CD4-positive, alpha-beta T cell treated with Interferon alpha-2 for 1 hour (primary cell): ENCODE data around the gene CYB5D1.
"Not testable (repeated sequence)": the region's sequence is repeated elsewhere in the genome, so short reads cannot be mapped to it uniquely, and the experiment has no call there.

Experiments used
- DNase-seq, 2 donors: peaks; one replicate each; pipeline ENCODE4 v3.0.0-alpha.2; 2020 to 2022

CYB5D1 gene

GRCh38 chr17:7857713-7858521 is at the start of gene CYB5D1:
TSS of gene CYB5D1 (plus strand) at chr17:7858003. CDS start at chr17:7858135, 132 bp downstream.
- DNase-seq: peak; percentile 92 to 95

DNA sequence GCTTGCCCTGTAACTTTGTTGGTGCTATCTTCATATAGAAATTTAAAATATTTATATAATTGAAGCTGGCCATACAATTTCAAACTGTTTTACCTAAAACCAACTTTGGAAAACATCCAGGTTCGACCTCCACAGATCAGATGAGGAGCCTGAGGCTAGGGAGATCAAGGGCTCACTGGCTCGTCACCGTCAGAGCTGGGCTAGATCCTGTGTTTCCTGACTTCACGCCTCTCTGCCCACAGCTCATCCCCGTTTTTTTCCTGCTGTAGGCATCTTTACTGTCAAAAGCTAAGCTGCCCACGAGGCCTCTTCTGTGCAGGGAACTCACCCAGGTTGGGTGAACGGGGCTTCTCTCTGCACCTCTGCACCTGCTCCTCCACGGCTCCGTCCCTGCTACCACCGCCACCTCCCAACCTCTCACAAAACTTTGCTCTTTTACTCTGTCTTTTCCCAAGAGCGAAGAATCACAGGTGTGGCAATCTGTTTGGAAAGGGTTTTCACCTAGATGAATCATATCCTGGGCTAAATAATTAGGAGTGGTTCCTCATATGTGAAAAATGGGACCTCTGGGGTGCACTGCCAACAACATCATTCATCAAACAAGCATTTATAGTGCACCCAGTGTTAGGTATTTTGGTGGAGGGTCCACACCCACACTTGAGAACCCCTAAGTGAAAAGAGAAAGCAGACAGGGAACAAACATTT is 48.6 kb upstream of the CYB5D1 start:
- no peak for DNase-seq

GRCh38 chr17:7809791-7810343 is 47.9 kb upstream of the CYB5D1 start:
- DNase-seq: not testable (repeated sequence)

GRCh38 chr17:7811251-7811650 is 46.6 kb upstream of the CYB5D1 start:
- no peak for DNase-seq

- DNase-seq: no peak
These were observed 42.8 kb upstream of the CYB5D1 start for GRCh38 chr17:7814969-7815368.

DNA sequence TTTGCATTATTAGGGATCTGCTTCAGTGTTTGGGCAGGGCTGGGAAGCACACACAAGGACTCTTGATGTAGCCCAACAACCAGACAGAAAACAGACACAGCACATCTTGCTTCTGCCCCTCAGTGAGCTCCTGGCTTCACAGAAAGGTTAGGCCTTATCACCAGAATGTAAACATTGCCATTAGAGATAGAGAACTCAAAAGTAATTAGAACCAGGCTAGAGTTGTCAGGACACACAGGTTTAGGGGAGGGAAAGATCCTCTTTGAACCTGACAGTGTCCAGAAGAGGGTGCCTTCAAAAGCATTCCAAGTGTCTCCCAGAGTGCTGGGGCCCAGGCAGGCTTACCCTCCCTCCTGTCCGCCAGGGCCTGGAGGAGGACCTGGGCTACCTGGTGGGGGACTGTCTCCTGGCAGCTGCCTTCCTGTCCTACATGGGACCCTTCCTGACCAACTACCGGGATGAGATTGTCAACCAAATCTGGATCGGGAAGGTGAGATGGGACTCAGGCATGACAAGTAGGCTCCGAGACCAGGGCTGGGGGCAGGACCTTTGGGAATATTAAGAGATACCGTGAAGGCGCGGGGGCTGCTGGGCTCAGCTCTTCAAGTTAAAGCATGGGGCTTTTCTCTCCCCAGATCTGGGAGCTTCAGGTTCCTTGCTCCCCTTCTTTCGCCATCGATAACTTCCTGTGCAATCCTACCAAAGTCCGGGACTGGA is 40.7 kb upstream of the CYB5D1 start:
- no peak for DNase-seq

- no peak for DNase-seq
These were observed 40.2 kb upstream of the CYB5D1 start for GRCh38 chr17:7817643-7817964.

DNA sequence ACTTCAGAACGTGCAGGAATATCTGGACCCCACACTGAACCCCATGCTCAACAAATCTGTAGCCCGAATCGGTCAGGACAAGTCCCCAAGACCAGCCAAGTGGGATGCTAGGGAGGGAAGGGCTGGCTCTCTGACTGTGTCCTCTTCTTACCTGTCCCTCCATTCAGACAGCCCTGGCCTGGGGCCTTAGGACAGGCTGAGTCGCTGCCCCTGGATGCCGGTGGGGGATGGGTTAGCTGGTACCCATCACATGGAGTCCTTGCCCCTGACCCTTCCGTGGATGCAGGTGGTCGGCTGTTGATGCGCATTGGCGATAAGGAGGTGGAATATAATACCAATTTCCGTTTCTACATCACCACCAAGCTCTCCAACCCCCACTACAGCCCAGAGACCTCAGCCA is 39.8 kb upstream of the CYB5D1 start:
- DNase-seq: no peak

- no peak for DNase-seq
These were observed 38.8 kb upstream of the CYB5D1 start for GRCh38 chr17:7818746-7819645.

GRCh38 chr17:7820231-7820630 is 37.6 kb upstream of the CYB5D1 start:
- no peak for DNase-seq

- no peak for DNase-seq
These were observed 35.7 kb upstream of the CYB5D1 start for GRCh38 chr17:7822126-7822525.

DNA sequence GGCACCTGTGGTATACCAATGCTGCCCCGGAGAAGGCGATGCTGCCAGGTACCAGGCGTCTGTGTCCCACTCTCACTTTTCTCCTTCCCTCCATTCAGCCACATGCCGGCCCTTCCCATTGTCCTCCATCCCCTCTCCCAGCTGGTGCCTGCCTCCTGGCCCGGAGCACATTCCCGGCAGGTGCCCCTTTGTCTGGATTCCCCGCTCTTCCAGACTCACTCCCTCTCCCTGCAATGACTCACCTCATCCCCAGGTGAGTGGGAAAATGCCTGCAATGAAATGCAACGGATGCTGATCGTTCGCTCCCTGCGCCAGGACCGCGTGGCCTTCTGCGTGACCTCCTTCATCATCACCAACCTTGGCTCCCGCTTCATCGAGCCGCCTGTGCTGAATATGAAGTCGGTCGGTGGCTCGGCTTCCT is 34.2 kb upstream of the CYB5D1 start:
- no peak for DNase-seq

DNA sequence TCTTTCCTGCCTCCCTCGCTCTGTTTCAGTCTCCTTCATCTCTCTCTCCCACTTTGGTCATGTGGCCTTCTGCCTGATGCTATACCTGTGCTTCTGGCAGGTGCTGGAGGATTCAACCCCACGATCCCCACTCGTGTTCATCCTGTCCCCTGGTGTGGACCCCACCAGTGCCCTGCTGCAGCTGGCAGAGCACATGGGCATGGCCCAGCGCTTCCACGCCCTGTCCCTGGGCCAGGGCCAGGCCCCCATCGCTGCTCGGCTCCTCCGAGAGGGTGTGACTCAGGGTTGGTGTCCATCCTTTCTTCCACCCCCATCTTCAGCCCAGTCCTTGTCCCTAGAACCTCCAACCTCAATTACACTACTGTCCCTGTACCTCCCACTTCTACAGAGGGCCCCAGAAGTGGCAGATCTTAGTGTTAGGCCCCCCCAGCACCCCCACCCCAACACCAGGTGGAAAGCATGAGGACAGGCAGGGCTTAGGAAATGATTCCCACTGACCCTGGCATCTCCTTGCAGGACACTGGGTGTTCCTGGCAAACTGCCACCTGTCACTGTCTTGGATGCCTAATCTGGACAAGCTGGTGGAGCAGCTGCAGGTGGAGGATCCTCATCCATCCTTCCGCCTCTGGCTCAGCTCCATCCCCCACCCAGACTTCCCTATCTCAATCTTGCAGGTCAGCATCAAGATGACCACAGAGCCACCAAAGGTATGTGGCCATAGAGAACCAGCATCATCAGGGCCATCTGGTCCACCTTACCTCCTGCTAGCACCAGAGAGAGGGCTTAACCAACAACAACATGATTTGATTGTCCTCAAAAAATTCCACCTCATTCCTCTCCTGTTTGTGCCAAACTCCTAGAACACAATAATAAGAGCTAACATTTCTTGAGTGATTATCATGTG is 33.5 kb upstream of the CYB5D1 start:
- DNase-seq: no peak

DNA sequence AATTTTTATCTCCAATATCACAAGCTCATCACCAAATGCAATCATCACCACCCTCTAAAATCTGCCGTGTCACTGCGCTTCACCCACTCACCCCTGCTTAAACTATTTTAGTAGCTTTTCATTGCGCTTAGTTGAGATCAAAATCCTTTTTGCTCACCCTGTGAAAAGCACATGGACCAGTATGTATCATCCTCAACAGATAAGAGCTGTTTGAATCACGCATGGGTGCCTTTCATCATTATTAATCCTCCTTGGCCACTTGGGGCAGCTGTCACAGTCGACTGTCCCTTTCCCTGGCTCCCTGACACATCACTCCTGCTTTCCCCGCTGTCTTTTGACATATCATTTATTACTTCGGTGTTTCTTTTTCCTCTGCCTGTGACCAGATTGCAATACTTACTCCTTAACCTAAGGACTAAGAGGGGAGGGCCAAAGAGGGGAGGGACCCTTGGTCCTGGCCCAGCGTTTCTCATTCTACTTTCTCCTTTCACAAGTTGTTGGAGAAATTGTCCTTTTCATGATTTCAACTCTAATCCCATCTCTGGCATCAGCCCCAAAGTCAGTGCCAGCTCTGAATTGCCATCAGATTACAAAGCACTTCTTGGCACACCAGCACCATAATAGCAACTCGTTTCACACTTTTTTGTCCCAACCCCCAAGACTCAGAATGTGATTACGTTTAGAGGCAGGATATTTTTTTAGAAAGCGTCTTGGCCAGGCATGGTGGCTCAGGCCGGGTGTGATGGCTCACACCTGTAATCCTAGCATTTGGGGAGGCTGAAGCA is 32.4 kb upstream of the CYB5D1 start:
- DNase-seq: no peak

- DNase-seq: no peak
These were observed 27.2 kb upstream of the CYB5D1 start for GRCh38 chr17:7830616-7831015.

DNA sequence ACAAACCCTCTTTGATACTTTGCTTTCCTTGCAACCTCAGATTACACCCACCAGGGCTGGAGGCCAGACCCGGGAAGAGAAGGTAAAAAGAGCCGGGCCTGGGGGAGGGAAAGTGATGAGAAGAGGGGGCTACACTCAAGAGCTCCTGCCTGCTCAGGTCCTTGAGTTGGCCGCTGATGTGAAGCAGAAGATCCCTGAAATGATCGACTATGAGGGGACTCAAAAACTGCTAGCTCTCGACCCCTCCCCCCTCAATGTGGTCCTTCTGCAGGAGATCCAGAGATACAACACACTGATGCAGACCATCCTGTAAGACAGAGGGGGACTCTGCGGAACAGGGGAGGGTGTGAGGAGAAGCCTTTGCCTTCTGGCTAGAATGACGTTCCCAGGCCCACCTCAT is 26.6 kb upstream of the CYB5D1 start:
- no peak for DNase-seq

GRCh38 chr17:7832431-7832830 is 25.4 kb upstream of the CYB5D1 start:
- DNase-seq: no peak

DNA sequence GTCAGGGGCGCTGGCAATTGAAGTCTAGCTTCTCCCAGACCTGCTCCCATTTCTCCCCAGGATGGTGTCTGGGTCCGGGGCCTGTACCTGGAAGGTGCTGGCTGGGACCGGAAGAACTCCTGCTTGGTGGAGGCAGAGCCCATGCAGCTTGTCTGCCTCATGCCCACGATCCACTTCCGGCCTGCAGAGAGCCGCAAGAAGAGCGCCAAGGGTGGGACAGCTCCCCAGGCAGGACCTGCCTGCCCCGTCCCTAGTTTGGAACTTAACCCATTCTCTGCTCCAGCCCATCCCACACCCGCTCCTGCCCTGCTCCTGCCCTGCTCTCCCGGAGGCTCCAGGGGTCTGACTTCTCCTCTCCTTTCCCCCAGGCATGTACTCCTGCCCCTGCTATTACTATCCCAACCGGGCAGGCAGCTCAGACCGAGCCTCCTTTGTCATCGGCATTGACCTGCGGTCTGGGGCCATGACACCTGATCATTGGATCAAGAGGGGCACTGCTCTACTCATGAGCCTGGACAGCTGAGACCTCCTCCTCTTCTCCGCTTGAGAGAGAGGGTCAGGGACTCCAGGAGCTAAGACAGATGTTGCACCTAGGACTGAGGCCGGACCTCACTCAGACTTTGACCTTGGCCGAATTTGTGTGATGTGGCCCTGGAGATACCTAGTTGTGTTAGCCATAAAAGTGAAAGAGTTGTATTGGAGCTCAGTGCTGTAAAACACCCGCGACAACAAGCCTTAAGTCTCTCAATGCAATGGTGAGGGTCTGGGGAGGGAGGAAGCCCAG is 24.6 kb upstream of the CYB5D1 start:
- DNase-seq: no peak

GRCh38 chr17:7833795-7834541 is 23.8 kb upstream of the CYB5D1 start, which contains the start of gene KDM6B:
TSS of gene KDM6B (plus strand) at chr17:7834217. CDS start at chr17:7845555, 11,338 bp downstream.
- peak; percentile 89 to 90 for DNase-seq
